ENCODE data around the gene NOL3. TPM values are rescaled to one million over a fixed set of nuclear protein-coding genes. Genes with fewer than 3 reads are reported as not detected.

Gene NOL3
- total and polyA plus RNA-seq, 9 of the 15 experiments (the other 6 are each of a cell fraction or from before 2014, with no cell fraction given), result 0.45 to 14.0 (median 5.4) TPM

DNA sequence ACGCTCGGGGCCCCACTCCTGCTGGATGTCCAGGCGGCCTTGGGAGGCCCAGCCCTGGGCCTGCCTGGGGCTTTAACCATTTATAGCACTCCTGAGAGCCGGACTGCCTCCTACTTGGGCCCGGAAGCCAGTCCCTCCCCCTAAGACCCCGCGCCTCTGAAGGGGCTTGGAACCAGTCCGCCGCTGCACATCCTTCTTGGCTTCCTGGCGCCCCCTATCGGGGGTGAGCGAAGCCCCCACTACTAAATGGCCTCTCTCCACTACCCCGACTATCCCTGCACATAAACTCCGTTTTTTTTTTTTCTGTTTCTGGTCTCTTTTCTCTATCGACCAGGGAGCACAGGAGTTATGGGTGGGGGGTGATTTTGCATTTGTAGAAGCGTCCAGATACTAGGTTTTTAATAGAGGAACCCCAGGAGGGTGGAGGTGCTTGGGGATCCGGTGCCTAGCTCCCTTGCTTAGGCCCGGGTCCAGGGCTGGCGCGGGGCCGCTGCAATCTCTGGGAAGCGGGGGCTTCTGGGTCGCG is 633 bp upstream of the NOL3 start (continued):
- TF ChIP-seq USF1 (CRISPR knock-in tag; IDR thresholded peaks at IDR 0.05), result no peak
- peak; percentile 34; the same call in 1 of the 2 replicates for TF ChIP-seq NFRKB (IDR thresholded peaks at IDR 0.05; ENCODE audit: low read depth)
- no peak for TF ChIP-seq NEUROD1 (IDR thresholded peaks at IDR 0.05; ENCODE audit: borderline replicate concordance, low read depth, low read length, partially characterized antibody)
- no peak for TF ChIP-seq CHD7 (IDR thresholded peaks at IDR 0.05; ENCODE audit: low read depth, low read length)
- TF ChIP-seq FOXP4 (CRISPR knock-in tag; IDR thresholded peaks at IDR 0.05; ENCODE audit: borderline replicate concordance), result no peak
- no peak for TF ChIP-seq L3MBTL2 (IDR thresholded peaks at IDR 0.05)
- TF ChIP-seq ZFPM2 (CRISPR knock-in tag; IDR thresholded peaks at IDR 0.05), result no peak
- no peak for TF ChIP-seq CHD4 (IDR thresholded peaks at IDR 0.05; ENCODE audit: insufficient read depth, insufficient replicate concordance, low read depth, low read length, poor library complexity, severe bottlenecking)
- no peak for TF ChIP-seq MIER1 (IDR thresholded peaks at IDR 0.05; ENCODE audit: low read depth)
- 0 out of 4 replicates have a peak, but pooled peaks of 1 of the 2 experiments have one; percentile 41 for TF ChIP-seq RCOR1 (IDR thresholded peaks at IDR 0.05; ENCODE audit: borderline replicate concordance in 1 of 2, low read depth in 2 of 2, low read length in 2 of 2)
- no peak for TF ChIP-seq ARNT (IDR thresholded peaks at IDR 0.05)
- no peak for TF ChIP-seq TEAD2 (tag; IDR thresholded peaks at IDR 0.05)
